Karpas-422 (cell line): Measurements from ENCODE around the gene HELQ. TPM values are rescaled to one million over a fixed set of nuclear protein-coding genes. Genes with fewer than 3 reads are reported as not detected.
A peak's percentile ranks its signal among the peaks of the same experiment; 100 is the strongest.
"Not testable (repeated sequence)": the region's sequence is repeated elsewhere in the genome, so short reads cannot be mapped to it uniquely, and the experiment has no call there.

Experiments used
- DNase-seq: peaks from one replicate; pipeline ENCODE4 v3.0.0-alpha.2; 2015
- H2AFZ ChIP-seq: fragments of 200-600 bp; sonication (generic); 2 replicates; pipeline ENCODE4 v1.6.1; 2014; ENCODE audit warnings: antibody characterized with exemption, low read length, mixed read lengths
- H3K27ac ChIP-seq: fragments of 200-600 bp; sonication (generic); 2 replicates; pipeline ENCODE4 v1.5.1; 2014; ENCODE audit warnings: mild to moderate bottlenecking, low read length, moderate library complexity
- H3K27me3 ChIP-seq: fragments of 200-600 bp; sonication (generic); 2 replicates; pipeline ENCODE4 v1.6.1; 2014; ENCODE audit warnings: low read length, mixed read lengths
- H3K36me3 ChIP-seq: fragments of 200-600 bp; sonication (generic); 2 replicates; pipeline ENCODE4 v1.6.1; 2014; ENCODE audit warnings: low read length, mixed read lengths; ENCODE audit not compliant: insufficient read depth
- H3K4me1 ChIP-seq: fragments of 200-600 bp; sonication (generic); 2 replicates; pipeline ENCODE4 v1.6.1; 2014; ENCODE audit warnings: mild to moderate bottlenecking, low read length, mixed read lengths
- H3K4me2 ChIP-seq: fragments of 200-600 bp; sonication (generic); 2 replicates; pipeline ENCODE4 v1.6.1; 2014; ENCODE audit warnings: low read length, low read depth, mild to moderate bottlenecking; ENCODE audit not compliant: poor library complexity, severe bottlenecking
- H3K4me3 ChIP-seq: fragments of 200-600 bp; sonication (generic); 2 replicates; pipeline ENCODE4 v1.5.1; 2014; ENCODE audit warnings: mild to moderate bottlenecking, antibody characterized with exemption, low read length, mixed read lengths
- H3K79me2 ChIP-seq: fragments of 200-600 bp; sonication (generic); 2 replicates; pipeline ENCODE4 v1.6.1; 2014; ENCODE audit warnings: mild to moderate bottlenecking, low read length, mixed read lengths
- H3K9ac ChIP-seq: fragments of 200-600 bp; sonication (generic); 2 replicates; pipeline ENCODE4 v1.6.0; 2014; ENCODE audit warnings: low read length
- H3K9me2 ChIP-seq: fragments of 200-600 bp; sonication (generic), shearing (Covaris generic); replicated peaks from 2 replicates; pipeline ENCODE4 v1.6.0; 2014; ENCODE audit warnings: mild to moderate bottlenecking, low read length, moderate library complexity; ENCODE audit not compliant: insufficient read depth
- H3K9me3 ChIP-seq: fragments of 300-700, 200-600 bp; sonication (generic); 2 replicates; pipeline ENCODE4 v1.6.1; 2014; ENCODE audit warnings: low read length, mixed read lengths
- H4K20me1 ChIP-seq: fragments of 200-600 bp; sonication (generic); 2 replicates; pipeline ENCODE4 v1.6.1; 2014; ENCODE audit warnings: mild to moderate bottlenecking, antibody characterized with exemption, low read length, low read depth; ENCODE audit not compliant: insufficient read depth
- total RNA-seq: library from RNA; depleted of rRNA; stranded (reverse); fragments of >200 nt; shearing (Covaris generic); gene quantifications from 2 replicates; pipeline ENCODE4 v1.2.3, GENCODE V29; 2014; ENCODE audit warnings: low replicate concordance

The HELQ gene
- total RNA-seq, 1 experiment from 2014 or later = 6.0 TPM

DNA sequence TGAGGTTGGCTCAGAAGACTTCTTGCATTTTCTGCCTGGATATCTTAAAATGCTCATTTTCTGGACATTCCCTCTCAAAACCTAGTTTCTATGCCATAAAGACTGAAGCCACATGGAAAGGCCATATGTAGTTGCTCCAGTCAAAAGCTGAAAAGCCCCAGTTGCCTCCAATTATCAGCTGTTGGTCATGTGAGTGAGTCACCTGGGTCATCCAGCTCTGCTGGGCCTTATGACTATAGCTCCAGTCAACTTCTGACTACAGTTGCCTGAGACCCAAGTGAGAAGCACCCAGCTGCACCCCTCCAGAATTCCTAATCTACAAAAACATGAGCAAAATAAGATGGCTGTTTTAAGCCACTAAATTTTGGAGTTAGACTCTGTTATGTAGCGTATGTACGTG lies 41.9 kb downstream of the HELQ start:
- Histone ChIP-seq H4K20me1 (no peaks in the 10 kb centered on the region), H3K79me2 (no peaks in the 10 kb centered on the region), H3K4me2 (no peak overlapping the region), H3K9me3 (no peaks in the 10 kb centered on the region), H3K36me3 (no peaks in the 10 kb centered on the region), H3K4me1 (no peaks in the 10 kb centered on the region), H2AFZ (no peak overlapping the region), H3K27ac (no peak overlapping the region), H3K9ac (no peak overlapping the region), H3K9me2 (no peaks in the 10 kb centered on the region), H3K27me3 (no peaks in the 10 kb centered on the region), H3K4me3 (no peak overlapping the region)
- DNase-seq = no peak

- Histone ChIP-seq H3K79me2 (no peaks in the 10 kb centered on the region), H3K9me3 (no peaks in the 10 kb centered on the region), H4K20me1 (no peaks in the 10 kb centered on the region), H3K4me3 (no peak overlapping the region), H3K4me1 (no peaks in the 10 kb centered on the region), H2AFZ (no peak overlapping the region), H3K9ac (no peak overlapping the region), H3K9me2 (no peaks in the 10 kb centered on the region), H3K36me3 (no peaks in the 10 kb centered on the region), H3K4me2 (no peak overlapping the region), H3K27ac (no peak overlapping the region), H3K27me3 (no peaks in the 10 kb centered on the region)
- no peak for DNase-seq
Observed at GRCh38 chr4:83408908-83409307, 46.7 kb downstream of the HELQ start.

DNA sequence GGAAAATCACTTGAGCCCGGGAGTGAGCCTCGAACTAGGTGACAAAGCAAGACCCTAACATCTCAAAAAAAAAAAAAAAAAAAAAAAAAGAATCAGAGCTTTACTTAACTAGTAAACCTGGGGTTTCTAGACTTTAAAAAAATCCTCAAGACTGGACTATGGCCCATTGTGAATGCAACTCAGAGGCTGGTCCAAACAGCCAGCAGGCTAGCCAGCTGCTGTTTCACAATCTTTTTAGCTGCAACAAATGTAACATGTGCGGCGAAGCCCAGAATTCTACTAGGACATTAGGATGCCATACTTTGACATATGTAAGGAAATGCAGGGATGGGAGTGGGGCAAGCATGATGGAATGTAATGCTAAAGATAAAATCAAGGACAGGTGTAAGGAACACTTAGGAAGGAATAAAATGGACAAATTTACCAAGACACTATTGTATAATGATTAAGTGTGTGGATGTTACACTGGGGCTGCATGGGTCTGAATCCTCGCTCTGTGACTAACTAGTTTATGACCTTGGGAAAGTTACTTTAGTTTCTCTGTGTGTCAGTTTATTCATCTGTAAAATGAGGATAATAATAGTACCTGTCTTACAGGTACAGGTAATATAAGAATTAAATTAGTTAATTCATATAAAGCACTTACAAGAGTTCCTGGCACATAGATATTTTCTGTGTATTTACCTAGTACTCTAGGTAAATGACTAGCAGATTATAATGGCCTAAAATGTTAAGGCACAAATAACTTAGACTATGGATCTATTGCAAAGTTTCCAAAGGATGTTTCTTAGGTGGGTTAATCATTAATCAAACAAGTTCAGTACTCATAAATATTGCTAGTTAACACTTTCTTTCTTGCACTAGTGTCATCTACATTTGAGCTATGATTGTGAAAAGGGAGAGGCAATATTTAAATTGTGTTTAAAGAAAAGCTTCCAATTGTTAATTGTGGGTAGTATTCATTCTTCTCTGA lies 49.5 kb downstream of the HELQ start:
- H2AFZ ChIP-seq = no peak overlapping the region
- H3K4me2 ChIP-seq = no peak overlapping the region
- H4K20me1 ChIP-seq = no peaks in the 10 kb centered on the region
- H3K4me3 ChIP-seq = no peak overlapping the region
- no peak overlapping the region for H3K9ac ChIP-seq
- H3K27me3 ChIP-seq = no peaks in the 10 kb centered on the region
- no peaks in the 10 kb centered on the region for H3K79me2 ChIP-seq
- no peak for DNase-seq
- no peaks in the 10 kb centered on the region for H3K4me1 ChIP-seq
- no peaks in the 10 kb centered on the region for H3K9me3 ChIP-seq
- H3K36me3 ChIP-seq = no peaks in the 10 kb centered on the region
- no peak overlapping the region for H3K27ac ChIP-seq
- H3K9me2 ChIP-seq = no peaks in the 10 kb centered on the region

DNA sequence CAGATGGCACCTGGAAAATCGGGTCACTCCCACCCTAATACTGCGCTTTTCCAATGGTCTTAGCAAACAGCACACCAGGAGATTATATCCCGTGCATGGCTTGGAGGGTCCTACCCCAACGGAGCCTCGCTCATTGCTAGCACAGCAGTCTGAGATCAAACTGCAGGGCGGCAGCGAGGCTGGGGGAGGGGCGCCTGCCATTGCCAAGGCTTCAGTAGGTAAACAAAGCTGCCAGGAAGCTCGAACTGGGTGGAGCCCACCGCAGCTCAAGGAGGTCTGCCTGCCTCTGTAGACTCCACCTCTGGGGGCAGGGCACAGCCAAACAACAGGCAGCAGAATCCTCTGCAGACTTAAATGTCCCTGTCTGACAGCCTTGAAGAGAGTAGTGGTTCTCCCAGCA lies 57.5 kb downstream of the HELQ start:
- H3K9ac ChIP-seq, H3K36me3 ChIP-seq, H3K9me3 ChIP-seq, H3K79me2 ChIP-seq, H3K4me3 ChIP-seq, DNase-seq, H3K27me3 ChIP-seq, H2AFZ ChIP-seq, H3K4me1 ChIP-seq, H4K20me1 ChIP-seq, H3K27ac ChIP-seq, H3K9me2 ChIP-seq, H3K4me2 ChIP-seq: not testable (repeated sequence)

GRCh38 chr4:83393908-83394307 lies 61.7 kb downstream of the HELQ start:
- no peaks in the 10 kb centered on the region for H3K79me2 ChIP-seq
- no peaks in the 10 kb centered on the region for H3K36me3 ChIP-seq
- no peaks in the 10 kb centered on the region for H3K27me3 ChIP-seq
- H3K9me3 ChIP-seq = no peaks in the 10 kb centered on the region
- H3K4me1 ChIP-seq = peaks cover 11% of the 10 kb centered on the region
- no peak overlapping the region for H3K4me3 ChIP-seq
- no peak overlapping the region for H2AFZ ChIP-seq
- H4K20me1 ChIP-seq = no peaks in the 10 kb centered on the region
- H3K27ac ChIP-seq = no peak overlapping the region
- DNase-seq = no peak
- no peak overlapping the region for H3K9ac ChIP-seq
- no peaks in the 10 kb centered on the region for H3K9me2 ChIP-seq
- no peak overlapping the region for H3K4me2 ChIP-seq

DNA sequence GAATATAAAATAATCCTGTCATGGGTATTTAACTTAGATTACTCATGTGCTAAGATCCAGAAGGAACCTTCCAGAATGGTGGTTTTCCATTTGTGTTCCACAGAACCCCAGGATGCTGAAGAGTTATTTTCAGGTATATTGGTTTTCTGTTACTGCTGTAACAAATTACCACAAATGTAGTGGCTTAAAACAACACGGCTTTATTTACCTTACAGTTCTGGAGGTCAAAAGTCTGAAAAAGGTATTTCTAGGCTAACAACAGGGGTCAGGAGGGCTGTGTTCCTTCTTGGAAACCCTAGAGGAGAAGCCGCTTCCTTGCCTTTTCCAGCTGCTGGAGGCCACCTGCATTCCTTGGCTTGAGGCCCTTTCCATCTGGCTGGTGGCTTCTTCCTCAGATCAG lies 63.1 kb downstream of the HELQ start:
- H4K20me1 ChIP-seq = no peaks in the 10 kb centered on the region
- H2AFZ ChIP-seq = no peak overlapping the region
- DNase-seq = no peak
- no peaks in the 10 kb centered on the region for H3K36me3 ChIP-seq
- H3K27me3 ChIP-seq = no peaks in the 10 kb centered on the region
- H3K9me2 ChIP-seq = no peaks in the 10 kb centered on the region
- no peaks in the 10 kb centered on the region for H3K9me3 ChIP-seq
- H3K4me3 ChIP-seq = no peak overlapping the region
- H3K4me2 ChIP-seq = no peak overlapping the region
- H3K4me1 ChIP-seq = peaks cover 23% of the 10 kb centered on the region
- no peaks in the 10 kb centered on the region for H3K79me2 ChIP-seq
- no peak overlapping the region for H3K9ac ChIP-seq
- no peak overlapping the region for H3K27ac ChIP-seq

DNA sequence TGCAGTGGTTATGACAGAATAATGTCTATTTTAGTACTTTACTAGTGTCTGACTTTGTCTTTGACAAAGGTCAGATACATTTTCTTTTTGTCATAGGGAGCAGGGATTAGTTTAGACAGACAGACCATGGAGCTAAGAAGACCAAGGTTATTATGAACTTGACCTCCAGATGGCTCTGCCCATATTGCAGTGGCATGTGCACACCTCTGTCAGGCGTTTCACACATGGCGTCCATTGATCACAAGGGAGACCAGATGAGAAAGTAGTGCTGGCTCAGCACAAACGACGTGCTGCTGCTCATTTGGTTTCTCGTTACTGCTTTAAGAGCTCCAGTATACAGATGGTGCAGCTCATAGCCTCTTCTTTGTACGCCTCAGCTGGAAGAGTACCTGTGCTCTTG lies 64.7 kb downstream of the HELQ start:
- Histone ChIP-seq H3K4me2 (no peak overlapping the region), H3K27ac (no peak overlapping the region), H3K27me3 (no peaks in the 10 kb centered on the region), H3K36me3 (no peaks in the 10 kb centered on the region), H4K20me1 (no peaks in the 10 kb centered on the region), H3K9me2 (no peaks in the 10 kb centered on the region), H3K4me3 (no peak overlapping the region), H2AFZ (no peak overlapping the region), H3K9ac (no peak overlapping the region), H3K79me2 (no peaks in the 10 kb centered on the region), H3K9me3 (no peaks in the 10 kb centered on the region), H3K4me1 (peaks cover 34% of the 10 kb centered on the region)
- DNase-seq = no peak

- H3K9me3 ChIP-seq = no peaks in the 10 kb centered on the region
- no peak overlapping the region; the same call in 1 of the 2 replicates for H2AFZ ChIP-seq
- peaks cover 34% of the 10 kb centered on the region for H3K4me1 ChIP-seq
- no peaks in the 10 kb centered on the region for H3K9me2 ChIP-seq
- H3K27me3 ChIP-seq = no peaks in the 10 kb centered on the region
- no peaks in the 10 kb centered on the region for H4K20me1 ChIP-seq
- no peak overlapping the region for H3K4me3 ChIP-seq
- H3K36me3 ChIP-seq = no peaks in the 10 kb centered on the region
- H3K4me2 ChIP-seq = no peak overlapping the region
- H3K27ac ChIP-seq = peak overlapping the region; percentile 77
- H3K9ac ChIP-seq = peak overlapping the region; percentile 17; the same call in 1 of the 2 replicates
- no peak for DNase-seq
- H3K79me2 ChIP-seq = no peaks in the 10 kb centered on the region
Observed at GRCh38 chr4:83389756-83390505, 65.7 kb downstream of the HELQ start.
